Activated CD4-positive, alpha-beta T cell treated with anti-CD3 and anti-CD28 coated beads, Interleukin-2, amount 10 ng/mL, durations not matched to agents 7 days and 5 days (primary cell): Measurements from ENCODE around the gene ZDHHC7. TPM values are rescaled to one million over a fixed set of nuclear protein-coding genes. Genes with fewer than 3 reads are reported as not detected.
A peak's percentile ranks its signal among the peaks of the same experiment; 100 is the strongest.
"Not testable (repeated sequence)": the region's sequence is repeated elsewhere in the genome, so short reads cannot be mapped to it uniquely, and the experiment has no call there.

Source experiments
- CTCF ChIA-PET: fragments of 350-600 bp; sonication (Branson Sonifier 250); formaldehyde crosslinking; loops from one replicate; lab custom pipeline; 2021; ENCODE audit warnings: antibody characterized with exemption; lab: Charles Lee
- POLR2A ChIA-PET: fragments of 350-600 bp; sonication (Branson Sonifier 250); formaldehyde crosslinking; loops from one replicate; lab custom pipeline; 2021; ENCODE audit warnings: antibody characterized with exemption; lab: Charles Lee
- DNase-seq: peaks from one replicate; pipeline ENCODE4 v3.0.0-alpha.2; 2020
- H3K27ac Mint-ChIP-seq: one replicate; pipeline ENCODE4 v1.8.0; 2021; ENCODE audit warnings: mild to moderate bottlenecking, moderate library complexity, mixed read lengths
- H3K27me3 Mint-ChIP-seq: one replicate; pipeline ENCODE4 v1.8.0; 2021; ENCODE audit warnings: mixed read lengths
- H3K36me3 Mint-ChIP-seq: one replicate; pipeline ENCODE4 v1.8.0; 2021; ENCODE audit warnings: low read depth, mixed read lengths
- H3K4me1 Mint-ChIP-seq: one replicate; pipeline ENCODE4 v1.8.0; 2021; ENCODE audit warnings: mixed read lengths
- H3K4me3 Mint-ChIP-seq: one replicate; pipeline ENCODE4 v1.8.0; 2021; ENCODE audit warnings: mild to moderate bottlenecking, moderate library complexity, mixed read lengths
- H3K9me3 Mint-ChIP-seq: one replicate; pipeline ENCODE4 v1.8.0; 2021; ENCODE audit warnings: mixed read lengths
- total RNA-seq, 2 experiments: library from RNA; stranded (reverse); gene quantifications; one replicate each; pipeline ENCODE4 v1.2.3, GENCODE V29; 2021

Gene ZDHHC7
- 10 to 100 TPM; 30.7 to 33.9 TPM for total RNA-seq

DNA sequence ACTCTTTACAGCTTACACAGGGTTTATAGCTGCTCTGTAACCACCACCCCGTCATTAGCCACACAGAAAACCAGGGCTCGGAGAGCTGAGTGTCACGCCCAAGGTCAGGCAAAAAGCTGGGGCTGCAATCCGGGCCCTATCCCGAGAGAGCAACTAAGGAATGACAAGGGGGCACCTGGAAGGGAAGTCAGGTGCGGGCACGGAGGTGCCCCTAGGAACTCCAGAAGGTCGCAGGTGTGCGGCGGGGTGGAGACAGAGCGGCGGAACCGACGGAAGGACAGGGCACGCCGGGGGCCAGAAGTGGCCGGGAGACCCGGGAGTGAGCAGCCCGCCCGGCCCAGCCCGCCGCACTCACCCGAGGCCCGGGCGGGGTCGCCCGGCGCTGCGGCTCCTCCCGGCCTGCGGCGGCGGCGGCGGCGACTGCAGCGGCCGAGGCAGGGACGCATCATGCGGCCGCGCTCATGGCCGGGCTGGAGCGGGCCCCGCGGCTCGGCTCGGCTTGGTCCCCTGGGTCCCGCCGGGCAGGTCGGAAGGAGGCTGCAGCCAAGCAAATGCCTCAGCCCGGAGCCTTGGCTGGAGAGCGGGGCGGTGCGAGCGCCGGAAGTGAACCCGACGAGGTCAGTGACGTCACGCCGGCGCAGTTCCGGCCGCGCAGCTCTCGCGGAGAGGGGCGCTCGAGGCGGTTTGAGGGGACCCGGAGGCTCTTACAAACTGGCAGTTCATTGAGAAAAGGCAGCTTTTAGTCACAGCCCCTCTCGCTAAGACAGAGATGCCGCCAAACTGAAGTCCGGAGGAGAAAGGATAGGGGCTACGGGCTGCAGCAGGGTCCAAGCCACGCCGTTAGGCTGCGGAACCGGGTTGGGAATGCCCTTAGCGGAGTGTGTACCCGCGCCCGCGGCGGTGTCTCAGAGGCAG, at the start of gene ZDHHC7:
Gene ZDHHC7, minus strand, starts transcription at position 605 of the 915 bp plus-strand sequence. CDS start 20,917 bp downstream, outside the sequence.
- Mint-ChIP-seq H3K36me3 (peaks cover 7% of the 10 kb centered on the region), H3K4me1 (peaks cover 39% of the 10 kb centered on the region), H3K9me3 (no peaks in the 10 kb centered on the region), H3K4me3 (peak within 1 kb of the TSS; percentile 96), H3K27ac (peak within 1 kb of the TSS; percentile 99), H3K27me3 (no peaks in the 10 kb centered on the region)
- ChIA-PET CTCF (interaction anchor here (0.8 to 1.8 kb wide), 4 partner anchors 13 to 258 kb away, joined by 3 to 12 read pairs (median 3); partner anchors contain the start of gene KIAA0513), POLR2A (interaction anchor here (0.6 to 1.3 kb wide), 4 partner anchors 17 to 201 kb away, joined by 3 read pairs; partner anchors contain the start of gene KIAA0513)
- peak; percentile 85 for DNase-seq

DNA sequence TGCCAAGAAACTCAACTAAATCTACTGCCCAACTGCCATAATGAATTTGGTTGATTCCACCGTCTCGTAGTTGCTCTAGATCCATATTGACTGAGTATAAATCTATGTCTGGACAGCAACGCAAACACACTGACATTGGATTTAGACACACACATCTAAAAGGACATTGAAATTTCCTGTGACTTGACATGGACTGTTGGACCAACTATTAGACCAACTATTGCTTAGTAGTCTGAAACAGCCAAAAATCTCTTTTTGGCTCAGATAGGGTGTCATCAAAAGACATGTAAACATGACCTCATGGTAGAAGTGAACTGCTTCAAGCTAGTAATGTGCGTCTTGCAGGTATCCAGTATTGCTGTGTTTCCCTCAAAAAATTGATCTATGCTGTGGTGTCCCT, 47.6 kb upstream of the ZDHHC7 start:
- Mint-ChIP-seq H3K27me3 (no peaks in the 10 kb centered on the region), H3K9me3 (no peaks in the 10 kb centered on the region), H3K4me3 (no peak overlapping the region), H3K36me3 (peaks cover 16% of the 10 kb centered on the region), H3K27ac (no peak overlapping the region), H3K4me1 (peaks cover 53% of the 10 kb centered on the region)
- ChIA-PET POLR2A (no interaction called here), CTCF (interaction anchor here (1.0 kb wide), 1 partner anchor 17 kb away, joined by 4 read pairs; no protein-coding TSS in a partner anchor)
- DNase-seq = no peak

GRCh38 chr16:85057948-85058347, 46.6 kb upstream of the ZDHHC7 start:
- H3K27me3 Mint-ChIP-seq = no peaks in the 10 kb centered on the region
- no peak for DNase-seq
- peaks cover 3% of the 10 kb centered on the region for H3K9me3 Mint-ChIP-seq
- CTCF ChIA-PET = interaction anchor here (0.7 to 1.9 kb wide), 3 partner anchors 10 to 880 kb away, joined by 3 to 5 read pairs (median 3); no protein-coding TSS in a partner anchor
- POLR2A ChIA-PET = no interaction called here
- peaks cover 53% of the 10 kb centered on the region for H3K4me1 Mint-ChIP-seq
- H3K4me3 Mint-ChIP-seq = no peak overlapping the region
- peaks cover 21% of the 10 kb centered on the region for H3K36me3 Mint-ChIP-seq
- H3K27ac Mint-ChIP-seq = peak overlapping the region; percentile 99

GRCh38 chr16:85057212-85057889, 46.0 kb upstream of the ZDHHC7 start:
- Mint-ChIP-seq H3K27ac (peak overlapping the region; percentile 99), H3K4me3 (peak overlapping the region; percentile 30), H3K36me3 (peaks cover 21% of the 10 kb centered on the region), H3K9me3 (peaks cover 3% of the 10 kb centered on the region), H3K27me3 (no peaks in the 10 kb centered on the region), H3K4me1 (peaks cover 53% of the 10 kb centered on the region)
- POLR2A ChIA-PET = no interaction called here
- no peak for DNase-seq
- CTCF ChIA-PET = interaction anchor here (0.7 to 1.9 kb wide), 3 partner anchors 10 to 880 kb away, joined by 3 to 5 read pairs (median 3); no protein-coding TSS in a partner anchor

DNA sequence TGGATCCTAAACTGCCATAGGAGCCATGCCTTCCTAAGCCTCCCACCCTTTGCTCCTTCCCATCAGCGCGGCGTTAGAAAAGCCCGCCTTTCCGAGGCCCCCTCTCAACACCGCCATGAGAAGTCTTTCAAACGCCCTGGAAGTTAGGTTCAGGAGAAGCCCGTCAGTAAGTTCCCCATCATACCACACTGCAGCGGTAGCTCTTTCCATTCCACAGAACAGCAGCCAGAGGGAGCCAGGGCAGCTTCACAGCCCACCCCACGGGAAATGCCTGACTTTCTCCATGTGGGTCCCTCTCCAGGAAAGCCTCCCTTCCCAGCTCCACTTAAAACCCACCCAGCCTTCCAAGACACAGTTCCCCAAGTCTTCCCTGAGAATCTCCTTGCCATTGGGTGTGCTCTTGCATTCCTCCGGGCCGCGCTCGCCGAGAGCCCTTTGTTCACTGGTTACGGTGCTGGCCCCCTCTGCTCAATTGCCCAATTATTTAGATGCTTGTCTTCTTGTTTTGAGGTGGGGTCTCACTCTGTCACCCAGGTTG, 44.9 kb upstream of the ZDHHC7 start:
- ChIA-PET CTCF (interaction anchor here (0.9 to 1.9 kb wide), 5 partner anchors 10 to 30 kb away, joined by 4 to 7 read pairs (median 5); partner anchors contain the start of gene KIAA0513), POLR2A (interaction anchor here (0.5 to 1.1 kb wide), 3 partner anchors 14 to 46 kb away, joined by 3 read pairs; no protein-coding TSS in a partner anchor)
- DNase-seq = peak; percentile 16
- H3K27me3 Mint-ChIP-seq = no peaks in the 10 kb centered on the region
- H3K4me1 Mint-ChIP-seq = peaks cover 53% of the 10 kb centered on the region
- peaks cover 3% of the 10 kb centered on the region for H3K9me3 Mint-ChIP-seq
- peak overlapping the region; percentile 72 for H3K4me3 Mint-ChIP-seq
- H3K36me3 Mint-ChIP-seq = peaks cover 21% of the 10 kb centered on the region
- H3K27ac Mint-ChIP-seq = peak overlapping the region; percentile 99

DNA sequence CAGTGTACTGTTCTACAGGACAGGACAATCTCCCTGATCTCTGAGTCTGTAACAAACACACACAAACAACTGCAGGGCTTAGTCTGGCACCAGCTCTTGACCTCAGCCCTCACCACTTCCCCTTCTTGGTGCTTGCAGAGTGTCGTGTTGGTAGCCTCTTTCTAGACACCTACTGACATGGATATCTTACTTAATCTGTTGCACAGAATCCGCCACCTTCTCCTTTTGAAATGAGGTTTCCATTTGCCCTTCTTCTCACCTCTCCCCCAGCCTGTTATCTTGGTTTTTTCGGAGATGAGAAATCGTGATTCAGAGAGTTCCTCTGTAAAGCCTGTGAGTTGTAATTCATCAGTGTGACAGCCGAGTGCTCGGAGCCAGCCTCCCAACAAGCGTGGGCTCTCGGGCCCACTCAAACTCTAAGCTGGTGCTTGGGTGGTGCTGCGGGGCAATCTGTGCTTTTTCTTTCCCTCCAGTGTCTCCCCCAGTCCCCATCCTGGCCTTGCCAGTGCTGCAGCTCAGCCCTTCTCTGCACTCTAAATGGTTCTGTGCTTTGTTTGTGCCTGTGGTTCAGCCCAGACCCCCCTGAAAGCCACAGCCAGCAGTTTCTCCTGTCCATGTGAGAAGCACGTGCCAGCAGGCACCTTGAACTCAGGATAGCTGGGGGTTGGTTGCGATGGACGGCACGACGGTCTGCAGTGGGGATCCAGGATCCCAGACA, 44.3 kb upstream of the ZDHHC7 start:
- Mint-ChIP-seq H3K4me3 (peak overlapping the region; percentile 72), H3K36me3 (peaks cover 21% of the 10 kb centered on the region), H3K4me1 (peaks cover 56% of the 10 kb centered on the region)

GRCh38 chr16:85054948-85055492, 43.7 kb upstream of the ZDHHC7 start:
- peak; percentile 10 for DNase-seq
- ChIA-PET CTCF (interaction anchor here (0.6 to 1.8 kb wide), 5 partner anchors 8 to 419 kb away, joined by 3 to 5 read pairs (median 4); partner anchors contain the start of gene KIAA0513), POLR2A (interaction anchor here (1.1 kb wide), 1 partner anchor 44 kb away, joined by 3 read pairs; no protein-coding TSS in a partner anchor)
- Mint-ChIP-seq H3K4me1 (peaks cover 58% of the 10 kb centered on the region), H3K27me3 (no peaks in the 10 kb centered on the region), H3K9me3 (peaks cover 3% of the 10 kb centered on the region), H3K36me3 (peaks cover 21% of the 10 kb centered on the region), H3K4me3 (peak overlapping the region; percentile 72), H3K27ac (peak overlapping the region; percentile 99)

More for the DNA sequence above, 44.3 kb upstream of the ZDHHC7 start:
- peaks cover 3% of the 10 kb centered on the region for H3K9me3 Mint-ChIP-seq
- peak overlapping the region; percentile 99 for H3K27ac Mint-ChIP-seq
- no peaks in the 10 kb centered on the region for H3K27me3 Mint-ChIP-seq
- POLR2A ChIA-PET = interaction anchor here (0.5 to 1.1 kb wide), 2 partner anchors 13 to 45 kb away, joined by 3 read pairs; no protein-coding TSS in a partner anchor
- CTCF ChIA-PET = interaction anchor here (0.9 to 1.8 kb wide), 5 partner anchors 9 to 420 kb away, joined by 3 to 7 read pairs (median 5); partner anchors contain the start of gene KIAA0513
- DNase-seq = peak; percentile 94

DNA sequence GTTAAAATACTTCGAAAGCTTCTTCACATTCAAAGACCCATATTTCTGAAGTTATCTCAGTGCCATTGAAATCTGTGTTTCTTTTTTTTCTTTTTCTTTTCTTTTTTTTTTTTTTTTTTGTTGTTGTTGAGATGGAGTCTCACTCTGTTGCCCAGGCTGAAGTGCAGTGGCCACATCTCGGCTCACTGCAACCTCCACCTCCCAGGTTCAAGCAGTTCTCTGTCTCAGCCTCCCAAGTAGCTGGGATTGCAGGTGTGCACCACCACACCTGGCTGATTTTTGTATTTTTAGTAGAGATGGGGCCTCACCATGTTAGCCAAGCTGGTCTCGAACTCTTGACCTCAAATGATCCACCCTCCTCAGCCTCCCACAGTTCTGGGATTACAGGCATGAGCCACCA, 43.0 kb upstream of the ZDHHC7 start:
- H3K27me3 Mint-ChIP-seq, DNase-seq, H3K9me3 Mint-ChIP-seq, POLR2A ChIA-PET, H3K4me3 Mint-ChIP-seq: not testable (repeated sequence)
- peaks cover 58% of the 10 kb centered on the region for H3K4me1 Mint-ChIP-seq
- peak overlapping the region; percentile 99 for H3K27ac Mint-ChIP-seq
- peaks cover 21% of the 10 kb centered on the region for H3K36me3 Mint-ChIP-seq
- CTCF ChIA-PET = interaction anchor here (0.6 kb wide), 3 partner anchors 15 to 313 kb away, joined by 3 read pairs; no protein-coding TSS in a partner anchor

DNA sequence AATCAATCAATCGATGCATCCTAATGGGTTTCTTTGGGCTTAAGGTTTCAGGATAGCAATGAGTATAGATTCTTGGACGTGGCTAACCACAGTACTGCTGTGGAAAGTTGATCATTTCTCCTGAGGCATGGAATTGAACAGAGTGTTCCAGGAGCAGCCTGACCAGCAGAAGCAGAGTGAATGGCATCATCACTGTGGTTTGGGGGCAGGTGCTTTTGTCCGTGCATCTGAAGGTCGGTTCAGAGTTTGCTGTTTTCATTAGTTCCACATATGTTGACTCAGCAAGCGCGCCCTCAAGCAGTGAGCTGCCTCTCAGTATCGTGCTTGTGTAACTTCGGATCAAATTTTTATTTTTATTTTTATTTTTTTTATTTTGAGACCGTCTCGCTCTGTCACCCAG, 41.2 kb upstream of the ZDHHC7 start:
- Mint-ChIP-seq H3K36me3 (peaks cover 26% of the 10 kb centered on the region), H3K9me3 (peaks cover 3% of the 10 kb centered on the region), H3K27me3 (no peaks in the 10 kb centered on the region), H3K4me1 (peaks cover 59% of the 10 kb centered on the region), H3K27ac (no peak overlapping the region), H3K4me3 (no peak overlapping the region)
- ChIA-PET CTCF (interaction anchor here (1.3 kb wide), 1 partner anchor 25 kb away, joined by 3 read pairs; the partner anchor contains the start of gene KIAA0513), POLR2A (no interaction called here)
- DNase-seq = no peak

DNA sequence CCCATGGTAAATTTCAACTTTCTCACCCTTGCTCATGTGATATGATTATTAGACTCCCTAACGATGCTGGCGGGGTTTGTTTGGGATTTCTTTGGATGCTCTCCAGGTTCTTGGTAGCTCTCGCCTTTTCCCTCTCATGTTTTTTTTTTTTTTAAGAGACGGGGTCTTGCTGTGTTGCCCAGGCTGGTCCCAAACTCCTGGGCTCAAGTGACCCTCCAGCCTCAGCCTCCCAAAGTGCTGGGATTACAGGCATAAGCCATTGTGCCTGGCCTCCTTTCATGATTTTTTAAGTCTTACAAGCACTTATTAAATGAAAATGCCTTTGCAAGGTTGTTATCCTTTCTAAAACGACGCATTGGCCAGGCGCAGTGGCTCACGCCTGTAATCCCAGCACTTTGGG, 40.3 kb upstream of the ZDHHC7 start:
- Mint-ChIP-seq H3K4me3 (no peak overlapping the region), H3K9me3 (peaks cover 3% of the 10 kb centered on the region), H3K27me3 (no peaks in the 10 kb centered on the region), H3K36me3 (peaks cover 20% of the 10 kb centered on the region), H3K27ac (no peak overlapping the region), H3K4me1 (peaks cover 59% of the 10 kb centered on the region)
- ChIA-PET CTCF (interaction anchor here (0.6 kb wide), 1 partner anchor 44 kb away, joined by 4 read pairs; no protein-coding TSS in a partner anchor), POLR2A (no interaction called here)
- DNase-seq = no peak

GRCh38 chr16:85051067-85051581, 39.8 kb upstream of the ZDHHC7 start:
- H3K9me3 Mint-ChIP-seq = peaks cover 3% of the 10 kb centered on the region
- peaks cover 22% of the 10 kb centered on the region for H3K36me3 Mint-ChIP-seq
- DNase-seq = no peak
- ChIA-PET CTCF (no interaction called here), POLR2A (no interaction called here)
- no peak overlapping the region for H3K4me3 Mint-ChIP-seq
- H3K27ac Mint-ChIP-seq = no peak overlapping the region
- no peaks in the 10 kb centered on the region for H3K27me3 Mint-ChIP-seq
- peaks cover 57% of the 10 kb centered on the region for H3K4me1 Mint-ChIP-seq
